Dermis microvascular lymphatic vessel endothelial cell (primary cell): ENCODE data around the gene GAS2. TPM values are rescaled to one million over a fixed set of nuclear protein-coding genes. Genes with fewer than 3 reads are reported as not detected.
A peak's percentile ranks its signal among the peaks of the same experiment; 100 is the strongest.

Experiments
- DNase-seq, 2 donors: peaks; one replicate each; pipeline versions ENCODE4 v3.0.0 to v3.0.0-alpha.2; 2010; ENCODE audit warnings: low read depth in 2 of 2
- total RNA-seq: library from RNA; depleted of rRNA; stranded (reverse); fragments of >200 nt; gene quantifications from 2 replicates; pipeline ENCODE4 v1.2.1, GENCODE V29; 2014

Gene GAS2
- total RNA-seq, 1 donor from 2014 or later: 0.51 TPM

DNA sequence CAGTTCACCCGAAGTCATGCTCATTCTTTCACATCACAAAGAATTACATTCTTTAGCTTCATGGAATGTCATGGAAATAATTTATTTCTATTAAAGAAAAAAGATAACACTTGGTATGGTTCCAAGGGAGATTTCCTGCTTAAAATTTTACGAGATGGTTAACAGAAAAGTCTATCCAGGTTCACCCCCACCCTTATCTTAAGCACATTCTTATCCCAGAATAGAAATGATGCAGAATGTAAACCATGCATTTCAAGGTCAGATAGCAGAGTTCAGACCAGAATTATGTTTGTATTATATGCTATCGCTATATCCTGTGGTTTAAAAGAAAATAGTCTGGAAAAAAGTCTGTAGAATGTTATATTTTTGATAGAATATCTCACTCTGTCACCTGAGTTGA is 58.7 kb downstream of the GAS2 start:
- no peak for DNase-seq

DNA sequence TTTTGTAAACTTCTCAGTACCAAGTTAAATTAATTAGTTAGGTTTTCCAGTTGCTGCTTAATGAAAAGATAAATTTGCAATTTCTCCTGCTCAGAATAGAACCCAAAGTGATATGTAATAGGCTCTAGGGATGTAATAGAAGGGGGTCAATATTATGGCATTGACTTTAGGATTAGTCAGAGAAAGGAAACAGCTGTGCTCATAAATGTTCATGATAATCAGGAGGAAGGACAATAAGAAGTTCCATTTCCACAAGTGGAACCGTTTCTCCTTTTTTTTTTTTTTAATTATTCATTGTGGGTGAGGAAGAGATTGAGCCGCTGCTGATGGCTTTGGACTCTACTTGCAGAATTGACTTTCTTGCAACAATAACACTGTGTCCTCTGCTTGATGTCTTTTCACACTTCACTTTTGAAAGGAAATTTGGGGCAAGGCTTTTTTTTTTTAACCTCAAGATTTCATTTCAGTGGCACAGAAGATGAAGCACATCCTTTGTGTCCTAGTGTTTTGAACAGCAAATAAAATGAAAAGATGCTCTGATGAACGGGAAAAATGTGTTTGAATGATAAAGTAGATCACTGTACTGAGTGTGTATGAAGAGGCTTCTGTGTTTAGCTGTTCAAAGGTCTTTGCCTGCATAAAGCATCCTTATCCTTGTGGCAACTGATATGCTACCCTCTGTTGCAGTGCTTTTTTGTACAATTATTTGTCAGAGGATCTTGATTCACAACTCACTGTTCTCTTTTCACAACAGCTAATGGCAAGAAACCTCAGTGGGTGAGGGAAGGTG is 62.4 kb downstream of the GAS2 start:
- DNase-seq: peak in 1 of 2 donors; percentile 3

DNA sequence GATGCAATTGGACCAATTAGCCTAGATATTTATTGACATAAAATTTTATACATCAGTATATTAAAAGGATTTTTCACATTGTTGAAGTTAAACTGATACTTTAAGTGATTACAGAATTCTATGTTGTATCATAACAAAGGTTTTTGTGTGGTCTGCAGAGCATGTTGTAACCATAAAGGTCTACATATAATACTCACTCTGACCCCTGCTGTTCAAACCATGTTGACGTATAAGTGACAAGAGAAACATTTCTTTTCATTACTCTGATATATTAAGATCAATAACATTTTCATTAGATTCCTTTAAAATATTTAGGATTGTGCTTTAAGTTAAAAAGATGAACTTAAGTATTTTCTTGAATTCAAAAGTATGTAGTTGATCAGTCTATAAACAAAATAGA is 63.9 kb downstream of the GAS2 start:
- peak; percentile 7 to 34 for DNase-seq

DNA sequence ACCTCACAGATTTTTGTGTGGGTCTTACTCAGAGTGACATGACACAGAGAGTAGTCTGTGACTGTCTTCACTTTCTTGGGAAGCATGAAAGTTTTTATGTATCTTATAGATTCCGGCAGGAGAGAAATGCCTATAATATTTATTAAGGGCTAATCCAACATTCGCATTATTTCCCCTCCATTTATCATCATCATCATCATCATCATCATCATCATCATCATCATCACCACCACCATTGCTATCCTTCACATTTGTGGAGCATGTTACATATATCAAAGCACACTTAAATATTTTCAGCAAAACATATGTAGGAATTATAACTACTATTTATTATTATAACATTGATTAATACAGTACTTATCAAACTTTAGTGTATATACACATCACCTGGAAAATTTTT is 66.2 kb downstream of the GAS2 start:
- no peak for DNase-seq

DNA sequence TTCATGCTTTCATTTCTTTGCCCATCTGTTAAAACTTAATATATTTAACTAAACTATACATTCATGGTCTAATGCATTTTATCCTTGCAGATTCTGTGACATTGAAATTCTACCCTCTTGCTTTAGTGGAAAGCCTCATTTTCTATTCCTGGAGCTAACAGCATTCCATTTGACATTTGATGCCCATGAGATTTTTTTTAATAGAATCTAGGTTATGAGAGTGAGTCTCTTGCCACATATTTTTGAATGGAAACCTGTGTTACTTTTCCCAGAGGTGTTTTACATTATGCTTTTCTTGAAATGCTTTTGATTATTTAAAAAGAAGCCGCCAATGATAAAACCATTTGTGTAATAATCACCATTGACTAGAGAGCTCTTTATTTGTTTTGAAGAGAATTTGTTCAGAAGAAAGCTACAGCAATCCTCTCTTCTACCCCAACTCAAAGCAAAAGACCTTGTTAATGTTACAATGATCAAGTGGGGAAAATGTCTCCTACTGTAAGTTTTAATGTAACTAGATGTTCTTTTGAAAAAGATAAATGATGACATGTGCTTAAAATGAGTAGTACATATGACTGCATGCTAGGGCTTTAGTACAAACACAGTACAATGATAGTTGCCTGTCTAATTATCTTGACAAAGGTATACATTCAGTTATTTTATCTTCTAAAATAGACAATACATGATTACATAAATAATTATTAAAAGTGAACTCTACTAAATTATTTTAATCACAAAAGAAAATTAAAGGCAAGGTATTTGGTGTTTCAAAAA is 67.3 kb downstream of the GAS2 start:
- no peak for DNase-seq

DNA sequence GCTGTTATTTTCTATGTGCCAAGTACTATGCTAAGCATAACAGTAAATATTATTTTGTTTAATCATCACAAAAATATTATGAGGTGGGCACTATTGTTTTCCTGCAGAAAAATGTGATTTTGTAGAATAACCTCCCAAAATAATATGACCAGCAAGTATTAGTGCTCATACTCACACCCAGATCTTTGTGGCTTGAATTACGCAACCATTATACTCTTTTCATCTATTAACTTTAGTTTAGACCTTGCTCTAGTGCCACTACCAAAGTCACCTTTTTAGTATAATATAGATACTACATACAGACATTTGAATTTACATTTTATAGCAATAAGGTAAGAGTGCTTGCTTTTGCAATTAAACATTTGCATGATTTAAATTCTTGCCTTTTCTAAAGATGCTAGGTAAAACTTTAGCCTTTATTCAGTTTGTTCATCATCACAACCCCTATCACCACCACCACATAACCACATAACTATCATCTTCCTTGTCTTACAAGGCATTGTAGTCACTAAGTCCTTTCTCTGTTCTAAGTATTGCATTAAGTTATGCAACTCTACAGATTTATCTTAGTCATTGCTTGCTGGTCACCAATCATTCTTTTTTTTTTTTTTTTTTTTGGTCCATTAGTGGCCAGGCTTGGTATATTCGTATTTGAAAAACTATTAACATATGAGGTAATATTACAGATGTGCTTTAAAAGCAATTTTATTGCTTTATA is 68.4 kb downstream of the GAS2 start:
- DNase-seq: no peak

DNA sequence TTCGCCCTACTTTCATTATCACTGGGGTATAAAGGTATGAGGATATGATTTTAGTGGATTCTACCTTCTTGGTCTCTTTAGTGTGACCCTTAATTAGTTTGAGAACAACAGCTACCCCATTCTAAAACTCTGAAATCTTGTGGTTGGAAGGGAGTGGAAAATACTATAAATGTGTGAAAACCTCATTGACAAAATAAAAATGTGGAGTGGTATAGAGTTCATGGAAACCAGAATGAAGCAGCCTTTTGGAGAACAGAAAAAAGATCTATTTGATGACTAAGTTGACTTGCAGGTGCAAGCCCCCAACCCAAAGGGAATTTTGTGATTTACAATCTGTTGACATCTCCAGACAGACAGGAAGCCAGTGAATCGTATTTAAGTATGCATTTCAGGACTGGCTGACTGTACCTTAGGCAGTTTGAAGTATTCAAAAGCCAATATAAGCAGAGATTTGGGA is 75.8 kb downstream of the GAS2 start:
- DNase-seq: no peak

DNA sequence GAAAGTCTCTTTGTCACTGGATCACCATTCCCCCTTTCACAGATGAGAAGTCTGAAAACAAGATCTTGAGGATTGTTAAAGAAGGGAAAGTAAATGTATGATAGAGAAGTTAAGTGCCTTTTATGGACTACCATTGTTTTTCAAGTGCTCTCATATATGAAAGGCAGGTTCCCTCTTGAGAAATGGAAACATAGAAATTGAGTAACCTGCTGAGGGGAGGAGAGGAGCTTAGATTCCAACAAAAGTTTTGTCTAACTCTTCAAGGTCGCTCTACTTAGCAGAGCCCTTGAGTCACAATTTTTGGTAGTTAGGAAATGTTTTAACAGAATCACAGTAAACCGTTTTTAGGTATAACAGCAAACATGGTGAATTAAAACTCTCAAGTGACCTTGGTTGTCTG is 83.1 kb downstream of the GAS2 start:
- no peak for DNase-seq

DNA sequence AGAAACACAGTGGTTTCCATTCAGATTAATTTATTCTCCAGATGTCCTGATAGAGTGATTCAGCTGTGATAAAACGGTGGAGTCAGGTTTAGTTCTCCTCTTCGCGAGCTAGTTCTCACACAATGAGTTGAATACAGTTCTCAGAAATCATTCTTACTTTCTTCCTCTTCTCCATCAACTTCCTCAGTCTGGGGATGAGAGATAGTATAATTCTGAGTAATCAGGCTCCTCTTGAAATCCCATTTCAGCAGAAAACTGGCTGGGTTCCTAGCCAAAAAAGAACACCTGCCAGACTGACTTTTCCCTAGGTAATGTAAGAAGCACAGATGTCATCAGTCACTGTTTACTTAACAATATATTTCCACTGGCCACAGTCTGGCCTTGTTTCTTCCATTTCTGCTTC is 86.5 kb downstream of the GAS2 start:
- DNase-seq: no peak

DNA sequence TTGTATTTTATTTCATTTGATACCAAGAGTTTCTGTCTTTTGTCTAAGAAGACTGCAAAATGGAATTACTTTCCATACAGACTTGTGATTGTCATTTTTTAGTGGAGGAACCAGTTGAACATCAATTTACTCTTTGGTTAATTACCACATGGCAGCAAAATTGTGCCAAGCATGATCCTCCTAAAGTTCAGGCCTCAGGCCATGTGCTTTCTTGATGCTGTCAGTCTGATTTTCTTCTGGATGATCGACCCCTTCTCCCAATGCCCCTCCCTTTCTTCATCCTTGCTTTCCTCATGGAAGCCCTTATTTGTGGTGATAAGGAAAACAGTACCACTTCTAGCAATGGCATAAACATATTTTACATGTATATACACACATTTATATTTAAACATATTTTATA is 87.0 kb downstream of the GAS2 start:
- no peak for DNase-seq

DNA sequence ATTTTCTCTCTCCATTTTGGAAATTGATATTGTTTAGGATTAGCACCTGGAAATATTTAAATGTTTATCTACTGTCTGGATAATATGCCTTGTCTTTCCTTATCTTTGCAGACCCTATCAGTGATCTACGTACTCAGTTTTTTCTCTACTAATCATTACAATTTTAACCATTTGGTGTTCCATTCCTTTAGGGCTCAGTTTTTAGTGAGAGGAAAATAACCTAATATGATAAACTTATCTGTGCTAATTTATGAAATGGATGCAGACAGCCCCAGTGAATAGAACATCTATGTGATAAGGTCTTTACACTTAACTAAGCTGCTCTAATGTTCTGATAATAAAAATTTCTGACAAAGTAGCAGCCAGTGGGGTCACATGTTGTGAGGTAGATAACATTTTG is 94.7 kb downstream of the GAS2 start:
- DNase-seq: no peak

DNA sequence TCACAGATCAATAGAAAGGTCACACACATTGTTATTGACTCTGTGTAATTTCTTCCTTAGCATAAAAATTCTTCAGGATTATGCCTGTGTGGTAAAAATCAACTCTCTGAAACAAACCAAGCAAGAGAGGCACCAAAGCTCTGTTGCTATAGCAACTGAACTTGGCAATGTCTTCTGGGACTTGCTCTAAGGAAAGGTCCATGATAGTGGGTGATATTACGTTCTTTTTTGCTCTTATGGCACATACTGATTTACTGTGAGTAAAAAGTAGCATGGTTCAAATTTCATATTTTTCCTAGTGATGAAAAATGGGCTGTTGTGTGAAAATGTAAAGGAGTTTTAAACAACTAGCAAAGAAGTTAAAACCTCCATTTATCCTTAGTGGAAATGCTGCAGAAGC is 96.8 kb downstream of the GAS2 start:
- no peak for DNase-seq

DNA sequence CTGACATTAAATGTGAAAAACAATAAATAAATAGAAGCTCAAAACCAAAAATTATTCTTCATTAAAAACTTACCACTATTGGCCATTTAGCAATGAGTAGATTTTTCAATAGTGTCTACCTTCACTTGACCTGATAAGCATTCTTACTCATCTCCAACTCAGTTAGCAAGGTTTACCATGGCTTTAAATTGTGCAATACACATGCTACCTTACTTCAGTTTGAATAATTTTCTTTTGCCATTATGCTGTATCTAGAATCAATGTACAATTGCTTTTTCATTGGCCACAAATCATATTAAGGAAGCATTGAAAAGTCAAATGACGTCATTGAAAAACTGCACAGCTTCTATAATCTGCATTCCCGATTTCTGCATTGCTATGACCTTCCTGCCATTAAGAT is 98.3 kb downstream of the GAS2 start:
- DNase-seq: no peak

DNA sequence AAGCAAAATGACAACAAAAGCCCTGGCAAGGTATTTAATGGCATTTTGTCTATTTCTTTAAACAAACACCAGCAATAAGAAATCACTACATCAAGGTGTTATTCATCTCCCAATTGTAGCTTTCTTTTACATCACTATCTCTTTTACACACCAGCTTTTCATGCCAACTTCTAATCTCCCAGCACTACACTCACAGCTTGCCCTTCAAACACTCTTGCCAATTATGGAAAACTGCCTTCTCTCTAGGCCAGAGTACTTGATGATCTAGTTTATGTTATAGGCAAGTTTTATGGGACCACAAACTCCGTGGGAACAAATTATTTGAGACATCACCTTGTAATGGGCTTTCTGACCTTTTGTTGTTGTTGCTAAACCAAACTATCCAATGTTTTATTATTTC is 101.9 kb downstream of the GAS2 start:
- no peak for DNase-seq

DNA sequence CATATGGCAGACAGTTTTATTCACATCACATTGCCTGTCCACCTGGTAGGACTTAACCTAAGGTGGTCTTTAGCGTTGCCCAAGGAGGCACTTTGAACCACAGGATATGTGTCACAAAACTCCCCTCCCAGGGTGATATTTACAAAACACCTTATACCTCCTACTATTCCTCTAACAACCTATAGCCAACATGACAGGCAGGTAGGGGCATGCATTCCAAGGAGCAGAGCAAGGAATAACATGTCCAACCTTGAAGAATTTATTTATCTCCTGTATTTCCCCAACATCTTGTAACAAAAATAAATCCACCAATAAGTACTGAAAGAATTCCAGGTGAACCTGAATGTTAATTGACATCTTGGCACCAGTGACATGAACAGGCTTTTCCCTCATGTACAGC is 102.7 kb downstream of the GAS2 start:
- DNase-seq: no peak

DNA sequence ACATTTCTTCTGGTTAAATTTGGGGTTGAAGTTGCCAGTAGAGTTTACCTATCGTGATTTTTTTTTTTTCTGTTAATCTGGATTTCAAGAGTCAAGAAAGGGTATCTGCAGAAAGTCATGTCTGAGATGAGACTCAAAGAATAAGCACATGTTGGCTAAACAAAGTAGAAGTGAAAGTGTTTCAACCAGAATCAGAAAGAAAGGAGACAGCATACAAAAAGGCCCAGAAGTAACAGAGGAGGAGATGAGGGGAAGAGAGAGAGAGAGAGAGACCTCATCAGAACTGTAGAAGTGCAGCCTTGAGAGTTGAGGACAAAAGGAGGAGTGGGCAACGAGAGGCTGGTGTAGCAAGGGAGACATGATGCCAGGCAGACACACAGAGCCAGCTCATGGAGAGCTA is 108.3 kb downstream of the GAS2 start:
- DNase-seq: no peak

DNA sequence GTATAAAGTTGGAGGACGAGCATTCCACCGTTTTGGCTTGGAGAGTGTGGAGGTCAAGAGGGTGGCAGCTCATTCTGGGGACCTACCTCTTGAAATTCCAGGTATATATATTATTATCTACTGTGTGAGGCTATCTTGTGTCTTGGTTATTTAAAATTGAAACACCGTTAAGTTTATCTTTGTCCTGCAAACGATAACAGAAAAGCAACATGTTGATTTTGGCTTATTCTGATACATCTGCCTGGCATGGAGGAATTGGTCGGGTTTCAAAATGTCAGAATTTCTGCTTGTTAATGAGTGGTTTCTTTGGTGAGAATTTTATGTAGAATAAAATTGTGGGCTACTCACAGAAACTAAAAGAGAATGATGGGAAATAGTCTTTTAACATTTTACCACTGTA is 108.8 kb downstream of the GAS2 start:
- no peak for DNase-seq

DNA sequence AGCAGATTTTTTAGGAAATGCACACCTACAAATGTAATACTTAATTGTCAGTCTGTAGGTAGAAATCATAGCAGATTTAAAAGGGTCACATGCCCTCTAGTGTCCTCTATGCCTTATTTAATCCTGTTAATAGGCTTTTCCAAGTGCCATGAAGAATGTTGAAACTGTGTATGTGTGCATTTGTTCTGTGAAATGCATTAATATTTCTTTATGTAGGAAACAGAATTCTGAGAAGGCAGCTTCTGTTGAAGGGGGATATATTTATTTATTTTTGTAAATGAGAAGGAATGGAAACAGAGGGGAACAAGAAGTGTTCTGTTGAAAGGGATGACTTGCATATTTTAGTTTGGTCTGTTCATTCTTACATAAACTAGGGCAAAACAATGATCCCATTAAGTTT is 112.2 kb downstream of the GAS2 start:
- DNase-seq: no peak

DNA sequence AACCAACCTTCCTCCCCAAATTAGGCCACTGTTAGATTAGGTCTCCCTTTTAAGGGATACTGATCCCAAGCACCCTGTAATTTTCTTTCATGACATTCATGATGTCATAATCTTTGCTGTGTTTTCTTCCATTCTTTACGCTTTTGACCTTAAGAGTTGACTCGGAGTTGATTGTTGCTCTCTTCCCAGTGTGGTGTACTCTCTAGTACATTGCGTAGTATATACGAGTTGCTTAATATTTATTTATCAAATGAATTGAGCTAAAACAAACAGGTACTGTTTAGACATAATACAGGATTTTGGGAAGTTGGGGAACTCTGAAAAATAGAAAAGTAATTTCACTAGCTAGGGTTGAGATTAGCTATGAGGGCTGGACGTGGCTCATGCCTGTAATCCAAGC is 113.4 kb downstream of the GAS2 start:
- DNase-seq: no peak

DNA sequence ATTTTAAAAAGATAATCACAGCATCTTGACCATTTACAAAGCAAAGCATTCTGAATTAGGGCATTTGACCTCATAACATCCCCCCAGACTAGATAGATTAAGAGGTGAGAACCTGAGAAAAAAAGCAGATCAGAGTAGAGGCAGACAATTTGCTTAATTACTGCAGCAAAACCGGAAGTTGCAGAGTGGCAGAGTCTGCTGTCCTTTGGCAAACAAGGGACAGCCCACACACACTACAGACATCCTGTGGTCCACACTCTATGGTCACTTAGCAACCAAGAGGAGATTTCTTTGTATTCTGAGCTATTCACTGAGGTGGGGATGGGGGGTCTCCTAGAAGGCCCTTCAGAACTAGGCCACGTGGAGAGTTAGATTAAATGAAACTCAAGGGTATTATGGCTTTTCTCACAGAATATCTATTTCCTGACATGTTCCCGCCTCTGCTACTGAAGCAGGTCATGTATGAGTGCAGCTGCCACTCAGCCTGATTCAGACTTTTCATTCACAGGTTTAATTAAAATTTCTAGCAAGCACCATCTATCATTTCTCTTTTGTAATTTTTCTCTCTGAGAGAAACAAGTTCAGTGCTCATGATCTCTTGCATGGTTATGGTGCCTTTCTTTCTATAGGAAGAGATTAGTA is 114.7 kb downstream of the GAS2 start:
- DNase-seq: no peak

DNA sequence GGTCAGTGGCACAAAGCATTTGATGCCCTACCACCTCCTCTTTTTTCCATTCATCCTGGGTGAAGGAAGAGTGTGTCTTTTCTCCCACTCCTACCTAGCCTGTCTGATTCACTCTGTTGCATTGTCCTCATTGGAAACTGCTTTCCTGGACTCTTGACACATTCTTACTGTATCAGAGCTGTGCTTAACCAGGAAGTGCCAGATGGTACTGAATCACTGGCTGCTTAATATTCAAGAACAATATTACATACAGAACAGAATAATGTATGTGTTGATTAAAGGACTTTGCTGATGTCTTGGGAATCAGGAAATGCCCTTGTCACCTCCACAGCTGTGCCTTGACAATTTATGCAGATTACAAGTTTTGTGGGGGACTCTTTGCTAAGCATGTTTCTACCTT is 118.8 kb downstream of the GAS2 start:
- peak in 1 of 2 donors; percentile 82 for DNase-seq

DNA sequence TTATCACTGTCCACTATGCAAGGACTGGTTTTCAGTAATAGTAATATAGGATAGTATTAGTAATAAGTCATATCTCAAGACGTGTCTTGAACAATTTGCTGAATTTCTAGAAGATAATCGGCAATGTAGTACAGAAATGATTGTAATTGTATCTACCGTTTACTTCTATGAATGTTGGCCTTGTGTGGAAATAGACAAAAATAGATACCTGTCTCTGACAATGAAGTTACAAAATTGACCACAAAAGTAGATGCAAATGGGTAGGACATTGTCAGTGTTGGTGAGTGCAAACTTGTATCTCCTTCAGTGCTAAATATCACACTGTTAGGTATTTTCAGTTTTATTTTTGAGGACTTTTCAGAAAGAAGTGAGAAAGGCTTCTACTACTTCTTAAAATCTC is 120.1 kb downstream of the GAS2 start:
- DNase-seq: no peak
